Prostate gland (tissue), 2 donors: Measurements from ENCODE around the gene EHMT2. TPM values are rescaled to one million over a fixed set of nuclear protein-coding genes. Genes with fewer than 3 reads are reported as not detected.

Experiments
- DNase-seq: peaks from one replicate; pipeline ENCODE4 v3.0.0-alpha.2; 2019; ENCODE audit warnings: low spot score
- H3K27ac ChIP-seq, 2 donors: fragments of 200-600 bp; sonication (generic); 2 replicates each; pipeline ENCODE4 v1.5.1; 2017 to 2019
- H3K27me3 ChIP-seq: fragments of 200-600 bp; sonication (generic); replicated peaks from 2 replicates; pipeline ENCODE4 v1.5.1; 2019; ENCODE audit not compliant: insufficient read depth
- H3K36me3 ChIP-seq, 2 donors: fragments of 200-600 bp; sonication (generic); 1 replicate in 1 of 2; 2 replicates in 1 of 2; pipeline versions ENCODE4 v1.5.1 to v1.8.1; 2017 to 2019
- H3K4me1 ChIP-seq: fragments of 200-600 bp; sonication (generic); replicated peaks from 2 replicates; pipeline ENCODE4 v1.5.1; 2019
- H3K4me3 ChIP-seq, 2 donors: fragments of 200-600 bp; sonication (generic); 2 replicates each; pipeline ENCODE4 v1.5.1; 2017 to 2019
- H3K9me3 ChIP-seq: fragments of 200-600 bp; sonication (generic); 2 replicates; pipeline ENCODE4 v1.5.1; 2017
- CTCF ChIP-seq, 4 experiments: fragments of 200-600 bp in 2 of 4; fragments of 450-650 bp in 2 of 4; sonication (generic) in 2 of 4; IDR thresholded peaks; 1 replicate in 3 of 4; 2 replicates in 1 of 4; pipeline ENCODE4 v1.5.1; 2016 to 2019; ENCODE audit warnings: antibody characterized with exemption in 4 of 4, mild to moderate bottlenecking in 2 of 4, moderate library complexity in 2 of 4
- POLR2A ChIP-seq: fragments of 450-650 bp; IDR thresholded peaks from one replicate; pipeline ENCODE4 v1.6.1; 2016; ENCODE audit warnings: antibody characterized with exemption, mild to moderate bottlenecking
- POLR2AphosphoS5 ChIP-seq: sonication (generic); formaldehyde crosslinking; IDR thresholded peaks from one replicate; pipeline ENCODE4 v1.6.1; 2017; ENCODE audit warnings: antibody characterized with exemption
- WGBS: methylation state at CpG from one replicate; pipeline ENCODE4 v1.1.5; 2018; 5-methylcytosine and 5-hydroxymethylcytosine counted together
- intact Hi-C: fragments of 100-400 bp; cut with DNase I; formaldehyde crosslinking; loops from one replicate; pipeline ENCODE4 v1.14.2; 2022
- total RNA-seq, 2 donors: library from RNA; depleted of rRNA; stranded (reverse); fragments of >200 nt; gene quantifications; one replicate each; pipeline ENCODE4 v1.1.0, GENCODE V29; 2016

EHMT2 gene
- total RNA-seq, 2 donors from 2014 or later: 53.6 to 92.8 TPM

GRCh38 chr6:31892821-31893220, 4.7 kb downstream of the EHMT2 start:
- no peak for DNase-seq
- TF ChIP-seq POLR2A (no peak), POLR2AphosphoS5 (no peak), CTCF (IDR thresholded peaks at IDR 0.05) (no peak)
- WGBS: 85% methylated on average over 6 of the region's 6 CpGs
- Histone ChIP-seq H3K27me3 (no peaks in the 10 kb centered on the region), H3K4me1 (no peaks in the 10 kb centered on the region), H3K36me3 (peaks cover 0 to 6% of the 10 kb centered on the region in 2 donors), H3K4me3 (no peak overlapping the region), H3K27ac (no peak overlapping the region), H3K9me3 (no peaks in the 10 kb centered on the region)
- intact Hi-C loops: no loop called here

GRCh38 chr6:31889331-31889972, 8.0 kb downstream of the EHMT2 start:
- peaks cover 2 to 21% of the 10 kb centered on the region in 2 donors for H3K36me3 ChIP-seq
- no peak for TF ChIP-seq POLR2A
- no peak for TF ChIP-seq POLR2AphosphoS5
- no peak for TF ChIP-seq CTCF (IDR thresholded peaks at IDR 0.05)

GRCh38 chr6:31888276-31889258, 8.9 kb downstream of the EHMT2 start:
- Histone ChIP-seq H3K27ac (no peak overlapping the region), H3K4me1 (no peaks in the 10 kb centered on the region), H3K9me3 (no peaks in the 10 kb centered on the region), H3K36me3 (peaks cover 8 to 23% of the 10 kb centered on the region in 2 donors), H3K27me3 (no peaks in the 10 kb centered on the region), H3K4me3 (no peak overlapping the region)
- DNase-seq: no peak
- TF ChIP-seq POLR2AphosphoS5 (peak; percentile 18), CTCF (IDR thresholded peaks at IDR 0.05) (peak; percentile 58 to 69 (median 62)), POLR2A (no peak)
- intact Hi-C loops: no loop called here
- WGBS: 75% methylated on average over 42 of the region's 43 CpGs

More at GRCh38 chr6:31889331-31889972, 8.0 kb downstream of the EHMT2 start:
- no peak overlapping the region for H3K4me3 ChIP-seq
- H3K27ac ChIP-seq: no peak overlapping the region
- no peak for DNase-seq
- H3K9me3 ChIP-seq: no peaks in the 10 kb centered on the region
- no peaks in the 10 kb centered on the region for H3K27me3 ChIP-seq
- H3K4me1 ChIP-seq: no peaks in the 10 kb centered on the region
- intact Hi-C loops: no loop called here
- 94% methylated on average over 3 of the region's 3 CpGs for WGBS

GRCh38 chr6:31887173-31888007, 10.1 kb downstream of the EHMT2 start:
- peaks cover 17 to 34% of the 10 kb centered on the region in 2 donors for H3K36me3 ChIP-seq
- 85% methylated on average over 18 of the region's 19 CpGs for WGBS
- intact Hi-C loops: no loop called here

More at GRCh38 chr6:31887173-31888007, 10.1 kb downstream of the EHMT2 start:
- Histone ChIP-seq H3K27me3 (no peaks in the 10 kb centered on the region), H3K27ac (no peak overlapping the region), H3K4me3 (no peak overlapping the region), H3K4me1 (no peaks in the 10 kb centered on the region), H3K9me3 (no peaks in the 10 kb centered on the region)
- TF ChIP-seq POLR2AphosphoS5: no peak
- TF ChIP-seq CTCF (IDR thresholded peaks at IDR 0.05): no peak
- TF ChIP-seq POLR2A: no peak
- no peak for DNase-seq
